Upper lobe of left lung (tissue), 6 donors: ENCODE results near the gene FAM222A. TPM values are rescaled to one million over a fixed set of nuclear protein-coding genes. Genes with fewer than 3 reads are reported as not detected.

Experiments
- ATAC-seq, 2 donors: fragments of 200-7000 bp; cut with Tn5 transposase; one replicate each; pipeline ENCODE4 v1.9.1; 2022; ENCODE audit warnings: mild to moderate bottlenecking in 2 of 2, moderate library complexity in 2 of 2; ENCODE audit not compliant: low FRiP score in 2 of 2
- DNase-seq, 2 donors: peaks; one replicate each; pipeline ENCODE4 v3.0.0-alpha.2; 2019 to 2020
- H3K27ac ChIP-seq, 4 donors: fragments of 200-600 bp; sonication (generic); one replicate each; pipeline ENCODE4 v1.5.1; 2016 to 2019
- H3K27me3 ChIP-seq, 4 donors: fragments of 200-600 bp; sonication (generic); one replicate each; pipeline ENCODE4 v1.5.1; 2017 to 2019
- H3K36me3 ChIP-seq, 4 donors: fragments of 200-600 bp; sonication (generic); one replicate each; pipeline ENCODE4 v1.5.1; 2016 to 2019
- H3K4me1 ChIP-seq, 4 donors: fragments of 200-600 bp; sonication (generic); one replicate each; pipeline ENCODE4 v1.5.1; 2018 to 2019
- H3K4me3 ChIP-seq, 4 donors: fragments of 200-600 bp; sonication (generic); one replicate each; pipeline ENCODE4 v1.5.1; 2017 to 2019; ENCODE audit warnings: mild to moderate bottlenecking in 2 of 4, moderate library complexity in 1 of 4
- H3K9me3 ChIP-seq, 4 donors: fragments of 200-600 bp; sonication (generic); one replicate each; pipeline ENCODE4 v1.5.1; 2018 to 2019
- CTCF ChIP-seq, 6 experiments: fragments of 450-650 bp in 4 of 6; fragments of 200-600 bp in 2 of 6; sonication (generic) in 2 of 6; IDR thresholded peaks; one replicate each; pipeline ENCODE4 v1.5.1; 2016 to 2019; ENCODE audit warnings: antibody characterized with exemption in 6 of 6
- EP300 ChIP-seq, 4 donors: sonication (generic); formaldehyde crosslinking; IDR thresholded peaks; one replicate each; pipeline ENCODE4 v1.5.1; 2017; ENCODE audit warnings: antibody characterized with exemption in 4 of 4, control low read depth in 2 of 4
- POLR2A ChIP-seq, 4 donors: fragments of 450-650 bp; IDR thresholded peaks; one replicate each; pipeline ENCODE4 v1.5.1; 2016 to 2017; ENCODE audit warnings: antibody characterized with exemption in 4 of 4, mild to moderate bottlenecking in 2 of 4
- POLR2AphosphoS5 ChIP-seq, 2 donors: sonication (generic); formaldehyde crosslinking; IDR thresholded peaks; one replicate each; pipeline ENCODE4 v1.5.1; 2017; ENCODE audit warnings: antibody characterized with exemption in 2 of 2
- WGBS, 2 donors: methylation state at CpG; one replicate each; pipeline ENCODE4 v1.1.5; 2017 to 2018; 5-methylcytosine and 5-hydroxymethylcytosine counted together
- total RNA-seq, 6 donors: library from RNA; depleted of rRNA in 4 of 6; stranded (reverse); fragments of >200 nt in 4 of 6; gene quantifications; one replicate each; pipeline versions ENCODE4 v1.1.0 to v1.2.1, GENCODE V29; 2016 to 2021
- donor health status: DM: no; HTN: no; CAD: no; lungs with moderate emphysema.
- donor health status: DM: no; HTN: yes; CAD: no; lungs with severe emphysema.

FAM222A gene
- total RNA-seq, 6 donors from 2014 or later = 1.0 to 7.3 (median 3.7) TPM

DNA sequence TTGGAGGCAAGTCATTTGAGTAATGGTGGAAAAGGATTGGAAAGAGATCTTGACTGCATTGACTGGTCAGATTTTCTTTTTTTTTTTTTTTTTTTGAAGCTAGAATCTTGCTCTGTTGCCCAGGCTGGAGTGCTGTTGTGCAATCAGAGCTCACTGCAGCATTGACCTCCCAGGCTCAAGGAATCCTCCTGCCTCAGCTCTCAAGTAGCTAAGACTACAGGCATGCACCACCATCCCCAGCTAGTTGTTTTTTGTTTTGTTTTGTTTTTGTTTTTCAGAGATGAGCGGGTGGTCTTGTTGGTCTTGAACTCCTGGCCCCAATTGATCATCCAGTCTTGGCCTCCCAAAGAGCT lies 30.9 kb upstream of the FAM222A start:
- no peak for DNase-seq
- Histone ChIP-seq H3K27ac (no peak overlapping the region), H3K27me3 (no peaks in the 10 kb centered on the region), H3K4me3 (no peak overlapping the region), H3K4me1 (peaks cover 0 to 6% (median 0%) of the 10 kb centered on the region in 4 donors), H3K36me3 (no peaks in the 10 kb centered on the region), H3K9me3 (no peaks in the 10 kb centered on the region)
- TF ChIP-seq EP300 (IDR thresholded peaks at IDR 0.05) (no peak), POLR2AphosphoS5 (IDR thresholded peaks at IDR 0.05) (no peak), POLR2A (IDR thresholded peaks at IDR 0.05) (no peak), CTCF (IDR thresholded peaks at IDR 0.05) (no peak)
- no peak for ATAC-seq
- WGBS, 2 donors = 86 to 95% methylated on average over 1 of the region's 1 CpG

GRCh38 chr12:109683316-109683715 lies 30.3 kb upstream of the FAM222A start:
- no peak for DNase-seq
- no peak for ATAC-seq
- no peak overlapping the region for H3K4me3 ChIP-seq
- H3K27ac ChIP-seq = no peak overlapping the region
- no peaks in the 10 kb centered on the region for H3K9me3 ChIP-seq
- H3K27me3 ChIP-seq = no peaks in the 10 kb centered on the region
- no peaks in the 10 kb centered on the region for H3K36me3 ChIP-seq
- peaks cover 0 to 6% (median 0%) of the 10 kb centered on the region in 4 donors for H3K4me1 ChIP-seq
- TF ChIP-seq POLR2AphosphoS5 (IDR thresholded peaks at IDR 0.05) (no peak), EP300 (IDR thresholded peaks at IDR 0.05) (no peak), POLR2A (IDR thresholded peaks at IDR 0.05) (no peak), CTCF (IDR thresholded peaks at IDR 0.05) (no peak)

DNA sequence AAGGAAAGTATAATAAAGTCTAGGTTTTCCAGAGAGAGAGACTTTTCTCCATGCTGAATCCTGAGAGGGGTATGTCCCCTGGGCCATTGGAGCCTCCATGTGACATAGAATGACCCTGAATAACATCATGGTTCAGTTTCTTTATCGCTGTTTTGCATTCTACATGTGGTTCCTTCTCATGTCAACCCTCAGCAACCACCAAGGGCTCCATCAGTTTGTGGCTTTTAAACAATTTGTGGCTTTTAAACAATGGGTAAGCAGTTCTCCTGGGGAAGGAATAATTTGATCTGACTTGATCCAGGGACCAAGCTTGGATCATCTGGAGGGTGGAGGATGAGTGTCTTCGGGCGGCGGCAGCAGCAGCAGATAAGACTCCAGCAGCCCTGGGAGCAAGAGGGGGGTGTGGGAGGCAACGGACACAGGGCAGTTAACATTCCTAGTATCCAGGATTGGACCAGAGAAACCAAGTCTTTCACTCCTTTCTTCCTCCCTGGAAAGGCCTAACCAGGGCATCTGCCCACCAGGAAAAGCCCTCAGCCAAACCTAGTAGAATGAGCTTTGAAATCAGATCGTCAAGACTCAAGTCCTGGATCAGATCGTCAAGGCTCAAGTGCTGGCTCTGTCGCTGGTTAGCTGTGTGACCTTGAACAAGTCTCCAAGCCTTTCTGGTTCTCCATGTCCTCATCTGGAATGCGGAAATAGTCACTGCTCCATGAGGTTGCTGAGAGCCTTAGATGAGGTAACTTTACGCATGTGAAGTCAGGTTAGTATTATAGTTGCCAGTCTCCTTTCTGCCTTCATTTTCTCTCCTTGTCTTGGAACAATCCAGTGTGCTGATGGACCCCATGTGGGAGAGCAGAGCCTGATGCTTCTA lies 27.8 kb upstream of the FAM222A start:
- TF ChIP-seq CTCF (IDR thresholded peaks at IDR 0.05) (no peak), POLR2A (IDR thresholded peaks at IDR 0.05) (no peak), POLR2AphosphoS5 (IDR thresholded peaks at IDR 0.05) (no peak), EP300 (IDR thresholded peaks at IDR 0.05) (no peak)
- no peak for DNase-seq
- Histone ChIP-seq H3K4me3 (no peak overlapping the region), H3K4me1 (peaks cover 0 to 3% (median 0%) of the 10 kb centered on the region in 4 donors), H3K27ac (no peak overlapping the region), H3K36me3 (no peaks in the 10 kb centered on the region), H3K9me3 (no peaks in the 10 kb centered on the region), H3K27me3 (no peaks in the 10 kb centered on the region)
- ATAC-seq = no peak
- WGBS, 2 donors = 82 to 87% methylated on average over 6 to 10 of the region's 10 CpGs

- no peaks in the 10 kb centered on the region for H3K27me3 ChIP-seq
- no peak overlapping the region for H3K4me3 ChIP-seq
- H3K4me1 ChIP-seq = no peaks in the 10 kb centered on the region
- no peaks in the 10 kb centered on the region for H3K9me3 ChIP-seq
- H3K27ac ChIP-seq = no peak overlapping the region
- DNase-seq (no peak), ATAC-seq (no peak)
- H3K36me3 ChIP-seq = no peaks in the 10 kb centered on the region
- 85 to 92% methylated on average over 6 of the region's 7 CpGs for WGBS, 2 donors
- TF ChIP-seq CTCF (IDR thresholded peaks at IDR 0.05) (no peak), POLR2AphosphoS5 (IDR thresholded peaks at IDR 0.05) (no peak)
Observed at GRCh38 chr12:109686523-109686922, 27.1 kb upstream of the FAM222A start.

DNA sequence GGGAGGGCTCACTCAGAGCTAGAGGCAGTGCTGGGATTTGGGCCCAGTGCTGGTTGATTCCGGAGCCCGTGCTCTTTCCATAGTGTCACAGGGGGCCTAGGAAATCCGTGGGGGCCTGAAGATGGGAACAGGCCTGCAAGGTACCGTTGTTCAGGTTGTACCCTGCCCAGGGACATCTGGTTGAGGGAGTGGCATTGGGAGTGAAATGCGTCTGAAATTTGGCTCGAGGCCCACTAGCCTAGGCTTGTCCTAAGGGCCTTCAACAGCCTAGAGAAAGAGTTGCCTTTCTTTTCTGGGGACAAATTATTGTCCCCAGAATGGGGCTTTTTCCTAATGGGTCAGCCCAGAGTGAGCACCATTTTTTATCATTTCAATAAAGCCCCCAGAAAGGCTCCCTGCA lies 26.4 kb upstream of the FAM222A start:
- TF ChIP-seq CTCF (IDR thresholded peaks at IDR 0.05) (no peak), POLR2AphosphoS5 (IDR thresholded peaks at IDR 0.05) (no peak), EP300 (IDR thresholded peaks at IDR 0.05) (no peak), POLR2A (IDR thresholded peaks at IDR 0.05) (no peak)
- ATAC-seq (no peak), DNase-seq (no peak)
- no peaks in the 10 kb centered on the region for H3K36me3 ChIP-seq
- no peak overlapping the region for H3K4me3 ChIP-seq
- 76 to 84% methylated on average over 3 to 6 of the region's 6 CpGs for WGBS, 2 donors
- H3K4me1 ChIP-seq = no peaks in the 10 kb centered on the region
- no peaks in the 10 kb centered on the region for H3K27me3 ChIP-seq
- no peak overlapping the region for H3K27ac ChIP-seq
- H3K9me3 ChIP-seq = no peaks in the 10 kb centered on the region
